ENCODE results near the gene ZNF25.

GRCh38 chr10:38010119-38010903 is 33.9 kb upstream of the ZNF25 start, which contains the start of gene ZNF33A:
- TF ChIP-seq CTCF (conservative IDR thresholded peaks at IDR 0.05) (no peak), EZH2 (IDR thresholded peaks at IDR 0.05; ENCODE audit: low read depth) (no peak)

All from PC-9 (cell line).